Nephron (organoid): ENCODE results near the gene CLVS2.

Experiments
- H3K27ac Mint-ChIP-seq, 3 experiments: 2 replicates each; pipeline ENCODE4 v1.8.0; 2020; ENCODE audit warnings: mixed read lengths in 3 of 3, mild to moderate bottlenecking in 2 of 3, moderate library complexity in 1 of 3
- H3K27me3 Mint-ChIP-seq: 2 replicates; pipeline ENCODE4 v1.8.0; 2021; ENCODE audit warnings: low read depth, mild to moderate bottlenecking, moderate library complexity, mixed read lengths
- H3K36me3 Mint-ChIP-seq: 2 replicates; pipeline ENCODE4 v1.8.0; 2020; ENCODE audit warnings: low read depth, mixed read lengths
- H3K4me1 Mint-ChIP-seq: 2 replicates; pipeline ENCODE4 v1.8.0; 2020; ENCODE audit warnings: mixed read lengths
- H3K4me3 Mint-ChIP-seq, 3 experiments: 2 replicates each; pipeline ENCODE4 v1.8.0; 2020; ENCODE audit warnings: mild to moderate bottlenecking in 3 of 3, mixed read lengths in 3 of 3, moderate library complexity in 2 of 3
- H3K9me3 Mint-ChIP-seq: 2 replicates; pipeline ENCODE4 v1.8.0; 2020; ENCODE audit warnings: mixed read lengths
- TF ChIP-seq, protein P1 (sequence below), 3 experiments: fragments of 200-600 bp; sonication (generic); IDR thresholded peaks; one replicate each; pipeline ENCODE4 v1.5.0; 2021; ENCODE audit warnings: antibody characterized with exemption in 3 of 3; ENCODE audit not compliant: unreplicated experiment in 3 of 3

CLVS2 gene

DNA sequence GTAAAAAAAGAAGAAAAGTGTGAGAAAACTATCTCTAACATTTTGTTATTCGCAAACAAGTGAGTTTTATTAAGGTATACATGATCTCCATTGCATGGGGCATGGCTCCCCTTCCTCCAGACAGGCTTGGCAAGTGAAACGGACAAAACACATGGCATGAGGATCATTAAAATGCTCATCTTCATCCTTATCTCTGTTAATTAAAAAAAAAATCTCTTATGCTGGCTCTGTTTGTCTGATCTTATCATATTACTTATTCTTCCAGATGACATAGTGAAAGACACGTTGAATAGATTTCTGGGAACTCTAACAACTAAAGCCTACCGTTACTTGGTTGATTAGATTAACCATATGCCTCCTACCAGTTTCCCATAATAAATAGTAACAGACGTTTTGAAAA is 89.4 kb downstream of the CLVS2 start:
- Mint-ChIP-seq H3K27me3 (no peaks in the 10 kb centered on the region), H3K27ac (no peak overlapping the region), H3K36me3 (no peaks in the 10 kb centered on the region), H3K4me1 (no peaks in the 10 kb centered on the region), H3K4me3 (no peak overlapping the region), H3K9me3 (no peaks in the 10 kb centered on the region)
- TF ChIP-seq, protein P1, sequence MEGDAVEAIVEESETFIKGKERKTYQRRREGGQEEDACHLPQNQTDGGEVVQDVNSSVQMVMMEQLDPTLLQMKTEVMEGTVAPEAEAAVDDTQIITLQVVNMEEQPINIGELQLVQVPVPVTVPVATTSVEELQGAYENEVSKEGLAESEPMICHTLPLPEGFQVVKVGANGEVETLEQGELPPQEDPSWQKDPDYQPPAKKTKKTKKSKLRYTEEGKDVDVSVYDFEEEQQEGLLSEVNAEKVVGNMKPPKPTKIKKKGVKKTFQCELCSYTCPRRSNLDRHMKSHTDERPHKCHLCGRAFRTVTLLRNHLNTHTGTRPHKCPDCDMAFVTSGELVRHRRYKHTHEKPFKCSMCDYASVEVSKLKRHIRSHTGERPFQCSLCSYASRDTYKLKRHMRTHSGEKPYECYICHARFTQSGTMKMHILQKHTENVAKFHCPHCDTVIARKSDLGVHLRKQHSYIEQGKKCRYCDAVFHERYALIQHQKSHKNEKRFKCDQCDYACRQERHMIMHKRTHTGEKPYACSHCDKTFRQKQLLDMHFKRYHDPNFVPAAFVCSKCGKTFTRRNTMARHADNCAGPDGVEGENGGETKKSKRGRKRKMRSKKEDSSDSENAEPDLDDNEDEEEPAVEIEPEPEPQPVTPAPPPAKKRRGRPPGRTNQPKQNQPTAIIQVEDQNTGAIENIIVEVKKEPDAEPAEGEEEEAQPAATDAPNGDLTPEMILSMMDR (IDR thresholded peaks at IDR 0.05; ENCODE audit: unreplicated experiment in 3 of 3) = no peak

DNA sequence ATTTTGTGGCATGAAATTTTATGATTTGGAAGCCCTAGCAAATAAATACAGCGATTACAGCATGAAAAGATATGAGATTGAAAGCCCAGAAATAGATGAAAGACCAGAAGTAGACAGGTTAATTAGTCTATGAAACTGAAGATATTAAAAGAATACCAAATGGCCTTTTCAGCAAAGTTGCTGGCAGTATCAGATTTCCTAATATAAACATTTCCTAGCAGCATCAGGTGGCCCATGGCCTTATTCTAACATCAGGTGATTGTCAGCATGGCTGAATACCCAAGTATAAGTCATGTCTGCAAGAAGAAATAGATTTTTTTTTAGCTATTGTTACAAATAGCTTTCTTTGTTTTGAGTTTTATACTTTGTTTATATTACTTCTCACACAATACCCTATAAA is 93.2 kb downstream of the CLVS2 start:
- Mint-ChIP-seq H3K4me1 (no peaks in the 10 kb centered on the region), H3K27me3 (no peaks in the 10 kb centered on the region)
- TF ChIP-seq, protein P1 (IDR thresholded peaks at IDR 0.05; ENCODE audit: unreplicated experiment in 3 of 3) = no peak

DNA sequence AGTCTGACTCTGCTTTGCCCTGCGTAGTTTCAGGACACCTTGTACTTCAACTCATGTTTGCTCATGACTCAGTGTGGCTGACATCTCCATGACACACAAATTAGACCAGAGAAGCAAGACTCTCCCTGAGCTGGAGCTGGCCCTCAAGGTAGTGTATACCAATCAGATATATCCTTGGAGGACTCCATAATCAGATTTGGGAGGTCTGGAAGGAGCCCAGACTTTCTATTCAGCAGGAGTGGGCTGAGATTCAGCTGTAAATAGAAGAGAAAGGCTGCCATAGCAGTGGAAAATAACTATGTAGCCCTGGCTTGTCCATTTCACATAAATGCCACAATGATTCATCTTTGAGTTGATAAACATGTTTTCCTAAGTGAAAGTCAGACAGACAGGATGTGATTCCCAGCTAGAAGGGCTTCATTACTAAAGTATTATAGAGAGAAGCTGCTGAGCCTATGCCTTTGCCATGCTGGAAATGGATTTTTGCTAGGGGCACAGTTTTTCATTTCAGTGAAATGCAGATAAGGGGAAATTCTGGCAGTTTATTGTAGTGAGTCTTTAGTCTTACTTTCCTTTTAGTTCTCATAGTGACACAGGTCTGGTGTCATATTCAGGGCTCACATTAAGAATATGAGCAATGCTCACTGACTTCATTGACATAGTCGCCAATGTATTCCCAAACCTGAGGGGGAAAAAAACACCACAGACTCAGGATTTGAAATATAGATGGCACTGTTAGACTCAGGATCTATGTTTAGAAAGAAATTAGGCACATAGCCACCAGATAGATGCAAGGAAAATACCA is 95.3 kb downstream of the CLVS2 start:
- H3K36me3 Mint-ChIP-seq = no peaks in the 10 kb centered on the region
- TF ChIP-seq, protein P1 (IDR thresholded peaks at IDR 0.05; ENCODE audit: unreplicated experiment in 3 of 3) = no peak
- H3K9me3 Mint-ChIP-seq = no peaks in the 10 kb centered on the region
- no peak overlapping the region for H3K4me3 Mint-ChIP-seq
- H3K27me3 Mint-ChIP-seq = no peaks in the 10 kb centered on the region
- H3K27ac Mint-ChIP-seq = no peak overlapping the region
- H3K4me1 Mint-ChIP-seq = no peaks in the 10 kb centered on the region

More for the DNA sequence above, 93.2 kb downstream of the CLVS2 start:
- H3K36me3 Mint-ChIP-seq = no peaks in the 10 kb centered on the region
- H3K27ac Mint-ChIP-seq = no peak overlapping the region
- H3K4me3 Mint-ChIP-seq = no peak overlapping the region
- H3K9me3 Mint-ChIP-seq = no peaks in the 10 kb centered on the region

DNA sequence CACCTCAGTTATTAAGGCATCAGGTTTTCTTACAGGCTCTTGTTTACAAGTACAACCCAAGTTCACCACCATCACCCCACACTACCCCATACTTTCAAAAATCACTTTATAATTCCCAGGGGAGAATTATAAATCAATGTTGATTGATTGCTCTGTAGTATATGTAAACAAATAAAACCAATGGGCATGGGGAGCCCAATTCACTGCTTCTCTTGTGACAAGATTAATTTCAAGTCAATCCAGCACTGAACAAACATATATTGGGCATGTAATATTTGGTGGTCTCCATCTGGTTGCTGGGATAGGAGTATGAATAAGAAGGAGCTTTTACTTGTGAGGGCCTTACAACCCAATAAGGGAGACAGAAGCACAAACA is 95.8 kb downstream of the CLVS2 start:
- H3K27me3 Mint-ChIP-seq = no peaks in the 10 kb centered on the region
- H3K4me3 Mint-ChIP-seq = no peak overlapping the region
- H3K9me3 Mint-ChIP-seq = no peaks in the 10 kb centered on the region
- no peaks in the 10 kb centered on the region for H3K36me3 Mint-ChIP-seq
- TF ChIP-seq, protein P1 (IDR thresholded peaks at IDR 0.05; ENCODE audit: unreplicated experiment in 3 of 3) = no peak
- no peak overlapping the region for H3K27ac Mint-ChIP-seq
- no peaks in the 10 kb centered on the region for H3K4me1 Mint-ChIP-seq

DNA sequence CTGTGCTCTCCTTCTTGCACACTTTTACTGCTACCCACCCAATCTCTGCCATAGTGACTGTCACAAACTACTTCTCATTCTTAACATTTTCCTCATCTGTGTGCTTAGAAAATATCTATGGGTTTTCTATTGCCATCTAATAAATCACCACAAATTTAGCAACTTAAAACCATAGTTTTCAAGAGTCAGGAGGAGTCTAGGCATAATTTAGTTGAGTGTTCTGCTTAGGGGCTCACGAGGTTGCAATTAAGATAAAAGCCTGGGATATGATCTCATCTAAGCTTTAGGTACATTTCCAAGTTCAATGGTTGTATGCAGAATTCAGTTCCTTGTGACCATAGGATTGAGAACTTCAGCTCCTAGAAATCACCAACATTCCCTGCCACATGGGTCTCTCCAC is 98.8 kb downstream of the CLVS2 start:
- H3K9me3 Mint-ChIP-seq = no peaks in the 10 kb centered on the region
- no peaks in the 10 kb centered on the region for H3K36me3 Mint-ChIP-seq
- H3K4me3 Mint-ChIP-seq = no peak overlapping the region
- H3K4me1 Mint-ChIP-seq = no peaks in the 10 kb centered on the region
- H3K27ac Mint-ChIP-seq = no peak overlapping the region
- TF ChIP-seq, protein P1 (IDR thresholded peaks at IDR 0.05; ENCODE audit: unreplicated experiment in 3 of 3) = no peak
- no peaks in the 10 kb centered on the region for H3K27me3 Mint-ChIP-seq

DNA sequence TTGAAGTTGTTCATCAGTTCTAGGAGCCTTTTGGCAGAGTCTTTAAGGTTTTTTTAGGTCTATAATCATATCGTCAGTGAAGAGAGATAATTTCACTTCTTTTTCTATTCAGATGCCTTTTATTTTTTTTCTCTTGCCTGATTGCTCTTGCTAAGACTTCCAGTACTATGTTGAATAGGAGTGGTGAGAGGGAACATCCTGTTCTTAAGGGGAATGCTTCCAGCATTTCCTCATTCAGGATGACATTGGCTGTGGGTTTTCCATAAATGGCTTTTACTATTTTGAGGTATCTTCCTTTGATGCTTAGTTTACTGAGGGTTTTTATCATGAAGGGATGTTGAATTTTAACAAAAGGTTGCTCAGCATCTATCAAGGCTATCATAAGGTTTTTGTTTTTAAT is 109.5 kb downstream of the CLVS2 start:
- H3K4me3 Mint-ChIP-seq = no peak overlapping the region
- H3K27ac Mint-ChIP-seq = no peak overlapping the region
- H3K27me3 Mint-ChIP-seq = no peaks in the 10 kb centered on the region
- H3K9me3 Mint-ChIP-seq = peaks cover 2% of the 10 kb centered on the region
- no peaks in the 10 kb centered on the region for H3K4me1 Mint-ChIP-seq
- H3K36me3 Mint-ChIP-seq = no peaks in the 10 kb centered on the region
- TF ChIP-seq, protein P1 (IDR thresholded peaks at IDR 0.05; ENCODE audit: unreplicated experiment in 3 of 3) = no peak
